ENCODE measurements around the gene TEX14. TPM values are rescaled to one million over a fixed set of nuclear protein-coding genes. Genes with fewer than 3 reads are reported as not detected.
"Not testable (repeated sequence)": the region's sequence is repeated elsewhere in the genome, so short reads cannot be mapped to it uniquely, and the experiment has no call there.

The TEX14 gene
- total RNA-seq, 2 donors from 2014 or later: 0.42 to 0.60 TPM

DNA sequence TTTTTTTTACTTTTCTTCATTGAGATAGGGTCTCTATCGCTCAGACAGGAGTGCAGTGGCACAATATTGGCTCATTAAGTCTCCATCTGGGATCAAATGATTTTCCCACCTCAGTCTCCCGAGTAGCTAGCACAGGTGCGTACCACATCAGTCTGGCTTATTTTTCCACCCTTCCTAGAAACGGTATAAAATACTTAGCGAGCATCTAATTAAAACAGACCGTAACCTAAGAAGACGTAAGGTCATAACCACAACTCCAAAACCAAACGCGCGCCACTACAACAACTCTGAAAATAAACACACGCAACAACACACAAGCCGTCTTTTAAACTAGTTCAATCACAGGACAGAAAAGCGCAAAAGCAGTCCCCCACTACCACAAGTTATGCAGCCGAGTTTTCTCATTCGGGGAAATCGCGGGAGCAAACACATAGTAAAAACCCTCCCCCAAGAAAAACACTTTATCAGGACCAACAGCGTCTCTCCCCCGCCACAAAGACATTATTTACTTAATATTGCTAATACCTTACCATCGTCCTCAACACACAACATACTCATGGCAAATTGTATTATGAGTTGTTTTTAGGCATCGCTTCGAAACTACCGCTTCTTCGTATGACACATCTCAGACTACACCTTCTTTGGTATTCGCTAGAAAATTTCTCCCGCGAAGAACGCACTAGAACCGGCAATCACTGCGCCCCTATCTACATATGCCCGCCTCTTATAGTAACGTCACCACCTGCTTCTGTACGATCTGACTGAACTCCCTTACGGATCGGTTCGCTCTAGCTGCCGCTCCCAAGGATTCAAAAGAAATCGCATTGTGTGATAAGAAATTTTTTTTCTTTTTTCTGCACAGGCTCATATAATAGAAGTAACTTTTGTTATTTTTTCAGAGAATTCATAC lies 32.8 kb downstream of the TEX14 start:
- peaks cover 4% of the 10 kb centered on the region for H3K27me3 Mint-ChIP-seq

DNA sequence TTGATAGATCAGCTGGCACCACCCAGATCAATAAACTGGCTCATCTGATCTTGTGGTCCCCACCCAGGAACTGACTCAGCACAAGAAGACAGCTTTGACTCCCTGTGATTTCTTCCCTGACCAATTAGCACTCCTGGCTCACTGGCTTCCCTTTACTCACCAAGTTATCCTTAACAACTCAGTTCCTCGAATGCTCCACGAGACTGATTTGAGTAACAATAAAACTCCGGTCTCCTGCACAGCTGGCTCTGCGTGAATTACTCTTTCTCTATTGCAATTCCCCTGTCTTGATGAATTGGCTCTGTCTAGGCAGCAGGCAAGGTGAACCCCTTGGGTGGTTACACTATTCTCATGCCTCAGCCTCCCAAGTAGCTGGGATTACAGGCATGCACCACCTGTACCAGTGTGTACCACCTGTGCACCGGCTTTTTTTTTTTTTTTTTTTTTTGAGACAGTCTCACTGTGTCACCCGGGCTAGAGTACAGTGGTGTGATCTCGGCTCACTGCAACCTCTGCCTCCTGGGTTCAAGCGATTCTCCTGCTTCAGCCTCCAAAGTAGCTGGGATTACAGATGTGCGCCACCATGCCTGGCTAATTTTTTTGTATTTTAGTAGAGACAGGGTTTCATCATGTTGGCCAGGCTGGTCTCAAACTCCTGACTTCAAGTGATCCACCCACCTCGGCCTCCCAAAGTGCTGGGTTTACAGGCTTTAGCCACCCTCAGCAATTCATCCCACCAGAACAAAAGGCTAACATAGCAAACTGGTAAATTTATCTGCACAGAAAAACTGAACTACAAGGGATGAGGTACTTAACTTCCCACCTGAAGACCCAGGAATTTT lies 33.7 kb downstream of the TEX14 start:
- H3K36me3 Mint-ChIP-seq (ENCODE audit: low read depth); H3K9me3 ChIP-seq (ENCODE audit: control insufficient read depth, low read length, poor library complexity, severe bottlenecking); DNase-seq; H3K27me3 Mint-ChIP-seq; ATAC-seq: not testable (repeated sequence)
- Mint-ChIP-seq H3K27ac (peak overlapping the region; percentile 96), H3K4me1 (peaks cover 12% of the 10 kb centered on the region), H3K4me3 (peak overlapping the region; percentile 88)

More for the DNA sequence above, 32.8 kb downstream of the TEX14 start:
- Mint-ChIP-seq H3K27ac (peak overlapping the region; percentile 96), H3K36me3 (ENCODE audit: low read depth) (no peaks in the 10 kb centered on the region), H3K4me3 (peak overlapping the region; percentile 88), H3K4me1 (peaks cover 12% of the 10 kb centered on the region)
- H3K9me3 ChIP-seq (ENCODE audit: control insufficient read depth, low read length, poor library complexity, severe bottlenecking): no peaks in the 10 kb centered on the region
- DNase-seq (peak; percentile 32 to 70 (median 57)), ATAC-seq (peak; percentile 85)

DNA sequence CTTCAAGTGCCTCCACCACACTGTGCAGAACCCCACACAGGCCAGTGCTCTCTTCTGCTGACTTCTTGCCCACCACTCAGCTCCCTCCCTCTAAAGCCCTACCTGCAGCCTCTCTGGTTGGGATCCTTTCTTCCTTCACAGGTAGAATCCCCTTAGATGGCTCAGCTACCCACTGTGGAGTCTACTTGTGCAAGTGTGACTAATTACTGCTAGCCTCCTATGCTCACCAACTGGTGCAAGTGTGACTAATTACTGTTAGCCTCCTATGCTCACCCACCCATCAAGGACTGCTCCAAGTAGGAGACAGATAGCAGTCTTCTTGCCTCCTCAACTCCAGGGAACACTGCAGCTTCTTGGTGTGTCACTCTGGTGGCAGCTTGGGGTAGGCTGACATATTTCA lies 43.6 kb downstream of the TEX14 start:
- Mint-ChIP-seq H3K27ac (no peak overlapping the region), H3K4me1 (peaks cover 4% of the 10 kb centered on the region), H3K27me3 (no peaks in the 10 kb centered on the region), H3K4me3 (no peak overlapping the region), H3K36me3 (ENCODE audit: low read depth) (no peaks in the 10 kb centered on the region)
- no peaks in the 10 kb centered on the region for H3K9me3 ChIP-seq (ENCODE audit: control insufficient read depth, low read length, poor library complexity, severe bottlenecking)
- ATAC-seq: no peak
- no peak for DNase-seq

DNA sequence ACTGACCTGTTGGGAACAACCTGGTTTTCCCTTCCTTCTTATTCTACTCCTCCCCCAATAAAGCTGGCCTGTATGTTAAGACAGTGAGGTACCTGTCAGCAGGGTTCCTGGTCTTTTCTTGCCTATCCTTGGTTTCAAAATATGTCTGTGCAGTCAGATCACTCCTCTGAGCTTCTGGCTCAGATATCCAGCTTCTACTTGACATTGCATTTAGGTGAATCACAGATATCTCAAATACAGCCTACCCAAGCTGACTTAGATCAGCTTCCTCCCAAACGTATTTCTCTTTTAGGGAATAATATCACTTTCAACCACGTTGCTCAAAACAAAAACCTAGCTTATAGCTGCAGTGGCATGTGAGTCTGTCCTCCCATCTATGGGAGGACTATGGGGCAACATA lies 48.7 kb downstream of the TEX14 start:
- DNase-seq (no peak), ATAC-seq (no peak)
- Mint-ChIP-seq H3K27ac (no peak overlapping the region), H3K4me3 (no peak overlapping the region), H3K4me1 (peaks cover 8% of the 10 kb centered on the region), H3K36me3 (ENCODE audit: low read depth) (no peaks in the 10 kb centered on the region), H3K27me3 (peaks cover 4% of the 10 kb centered on the region)
- H3K9me3 ChIP-seq (ENCODE audit: control insufficient read depth, low read length, poor library complexity, severe bottlenecking): no peaks in the 10 kb centered on the region

DNA sequence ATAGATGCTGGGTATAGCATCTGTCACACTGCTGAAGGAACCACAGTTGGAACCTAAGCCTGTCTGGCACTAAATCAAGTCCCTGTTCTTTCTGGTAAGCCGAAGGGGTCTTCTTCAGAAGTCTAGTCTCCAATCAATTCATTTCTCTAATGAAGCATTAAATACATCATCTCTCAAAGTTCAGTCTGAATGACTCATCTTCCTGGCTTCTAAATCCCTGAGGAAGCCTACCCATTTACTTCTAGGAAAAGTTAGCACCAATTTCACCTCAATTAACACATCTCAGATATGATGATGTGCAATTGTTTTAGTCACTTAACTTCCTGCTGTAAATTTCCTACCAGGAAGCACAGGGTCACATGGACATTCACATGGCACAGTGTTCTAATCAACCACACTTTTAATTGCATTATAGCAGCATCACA lies 49.9 kb downstream of the TEX14 start:
- ATAC-seq (no peak), DNase-seq (no peak)
- Mint-ChIP-seq H3K27me3 (peaks cover 4% of the 10 kb centered on the region), H3K27ac (no peak overlapping the region), H3K36me3 (ENCODE audit: low read depth) (no peaks in the 10 kb centered on the region), H3K4me1 (peaks cover 8% of the 10 kb centered on the region), H3K4me3 (no peak overlapping the region)
- no peaks in the 10 kb centered on the region for H3K9me3 ChIP-seq (ENCODE audit: control insufficient read depth, low read length, poor library complexity, severe bottlenecking)

DNA sequence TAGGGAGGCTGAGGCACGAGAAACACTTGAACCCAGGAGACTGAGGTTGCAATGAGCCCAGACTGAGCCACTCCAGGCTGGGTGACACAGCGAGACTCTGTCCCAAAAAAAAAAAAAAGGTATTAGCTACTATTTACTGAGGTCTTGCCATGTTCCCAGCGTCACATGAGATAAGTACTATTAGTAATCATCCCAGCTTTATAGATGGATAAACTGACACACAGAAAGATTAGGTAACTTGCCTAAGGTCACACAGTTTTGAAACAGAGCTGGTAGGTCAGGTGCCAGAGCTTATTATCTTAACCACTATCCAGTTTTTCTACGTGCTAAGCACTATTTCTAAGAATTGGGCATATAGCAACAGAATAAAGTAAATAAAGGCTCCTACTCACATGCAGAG lies 51.6 kb downstream of the TEX14 start:
- H3K27ac Mint-ChIP-seq: no peak overlapping the region
- no peaks in the 10 kb centered on the region for H3K9me3 ChIP-seq (ENCODE audit: control insufficient read depth, low read length, poor library complexity, severe bottlenecking)

DNA sequence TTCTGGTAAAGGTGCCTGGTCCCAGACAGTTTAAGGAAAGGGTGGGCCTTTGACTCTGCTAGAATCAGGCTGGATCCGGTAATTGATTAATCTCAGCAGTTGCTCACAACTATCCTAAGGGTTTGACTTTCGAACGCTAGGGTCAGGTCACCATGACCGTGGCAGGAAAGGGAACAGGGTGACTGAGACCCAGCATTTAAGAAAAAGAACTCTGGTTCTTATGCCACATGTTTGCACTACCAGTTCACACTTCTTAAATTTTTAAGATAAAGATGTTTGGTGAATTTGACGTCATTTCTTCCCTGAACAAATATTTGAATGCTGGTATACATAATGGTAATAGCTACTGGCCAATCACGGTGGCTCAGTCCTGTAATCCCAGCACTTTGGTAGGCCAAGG lies 52.2 kb downstream of the TEX14 start:
- Mint-ChIP-seq H3K4me3 (no peak overlapping the region), H3K36me3 (ENCODE audit: low read depth) (no peaks in the 10 kb centered on the region), H3K27ac (no peak overlapping the region), H3K27me3 (peaks cover 4% of the 10 kb centered on the region), H3K4me1 (peaks cover 4% of the 10 kb centered on the region)
- ATAC-seq (no peak), DNase-seq (no peak)
- H3K9me3 ChIP-seq (ENCODE audit: control insufficient read depth, low read length, poor library complexity, severe bottlenecking): no peaks in the 10 kb centered on the region

More for the DNA sequence above, 51.6 kb downstream of the TEX14 start:
- H3K36me3 Mint-ChIP-seq (ENCODE audit: low read depth): no peaks in the 10 kb centered on the region
- peaks cover 4% of the 10 kb centered on the region for H3K4me1 Mint-ChIP-seq
- DNase-seq (no peak), ATAC-seq (no peak)
- no peak overlapping the region for H3K4me3 Mint-ChIP-seq
- peaks cover 4% of the 10 kb centered on the region for H3K27me3 Mint-ChIP-seq

DNA sequence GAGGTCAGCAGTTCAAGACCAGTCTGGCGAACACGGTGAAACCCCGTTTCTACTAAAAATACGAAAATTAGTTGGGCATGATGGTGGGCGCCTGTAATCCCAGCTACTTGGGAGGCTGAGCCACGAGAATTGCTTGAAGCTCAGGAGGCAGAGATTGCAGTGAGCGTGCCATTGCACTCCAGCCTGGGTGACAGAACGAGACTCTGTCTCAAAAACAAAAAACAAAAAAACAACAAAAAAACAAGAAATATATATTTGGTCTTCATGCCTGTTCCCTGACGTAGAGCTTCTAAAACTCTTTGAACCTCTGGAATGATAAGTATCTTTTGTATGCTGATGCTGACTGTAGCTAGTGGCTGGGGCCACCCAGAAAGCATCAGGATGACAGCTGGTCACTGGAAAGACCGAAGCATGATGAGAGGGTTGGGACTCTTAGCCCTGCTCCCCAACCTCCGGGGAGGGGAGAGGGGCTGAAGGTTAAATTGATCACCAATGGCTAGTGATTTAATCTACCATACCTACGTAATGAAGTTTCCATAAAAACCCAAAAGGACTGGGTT lies 54.8 kb downstream of the TEX14 start:
- H3K4me3 Mint-ChIP-seq: no peak overlapping the region
- H3K36me3 Mint-ChIP-seq (ENCODE audit: low read depth): no peaks in the 10 kb centered on the region
- H3K27me3 Mint-ChIP-seq: no peaks in the 10 kb centered on the region
- DNase-seq (no peak), ATAC-seq (no peak)
- H3K27ac Mint-ChIP-seq: no peak overlapping the region
- H3K4me1 Mint-ChIP-seq: no peaks in the 10 kb centered on the region
- no peaks in the 10 kb centered on the region for H3K9me3 ChIP-seq (ENCODE audit: control insufficient read depth, low read length, poor library complexity, severe bottlenecking)

DNA sequence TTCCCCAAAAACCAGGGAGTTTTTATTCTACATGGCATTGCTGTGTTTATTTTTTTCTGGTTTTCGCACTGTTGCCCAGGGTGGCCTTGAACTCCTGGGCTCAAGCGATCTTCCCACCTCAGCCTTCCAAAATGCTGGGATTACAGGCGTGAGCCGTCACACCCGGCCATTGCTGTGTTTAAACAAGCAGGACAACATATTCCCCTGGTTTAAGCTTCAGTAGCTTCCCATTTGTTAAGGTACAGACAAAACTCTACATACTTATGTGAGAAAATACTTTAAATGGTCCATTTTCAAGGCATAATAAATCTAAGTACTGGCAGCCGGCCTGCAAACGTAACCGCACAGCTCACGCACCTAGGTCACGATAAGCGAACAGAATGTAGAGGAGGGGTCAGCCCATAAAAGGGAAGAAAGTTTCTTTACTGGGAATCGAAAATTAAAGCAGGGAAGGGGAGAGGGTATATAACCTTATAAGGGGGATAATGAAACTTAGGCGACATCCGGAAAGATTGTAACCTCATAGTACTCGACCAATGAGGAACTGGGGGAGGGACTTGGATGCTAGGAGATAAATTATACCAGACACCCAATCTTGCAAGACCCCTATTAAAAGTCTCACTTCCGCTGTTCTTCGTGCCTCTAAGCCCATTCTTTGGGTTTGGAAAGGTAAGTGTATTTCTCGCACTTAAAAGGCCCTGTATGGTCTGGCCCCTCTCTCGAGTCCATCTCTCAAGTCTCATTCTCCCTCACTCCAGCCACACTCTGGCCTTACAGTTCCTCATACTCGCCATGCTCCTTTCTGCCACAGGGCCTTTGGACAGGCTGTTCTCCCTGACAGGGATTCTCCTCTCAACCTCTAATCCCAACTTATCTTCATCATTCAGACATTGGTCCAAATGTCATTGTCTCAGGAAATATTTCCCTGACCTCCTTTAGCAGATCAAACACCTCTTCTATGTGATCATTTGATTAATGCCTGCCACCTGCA lies 59.2 kb downstream of the TEX14 start:
- ATAC-seq (no peak), DNase-seq (no peak)
- no peaks in the 10 kb centered on the region for H3K27me3 Mint-ChIP-seq
- H3K4me3 Mint-ChIP-seq: peak overlapping the region; percentile 72
- no peak overlapping the region for H3K27ac Mint-ChIP-seq
- no peaks in the 10 kb centered on the region for H3K36me3 Mint-ChIP-seq (ENCODE audit: low read depth)
- no peaks in the 10 kb centered on the region for H3K4me1 Mint-ChIP-seq
- H3K9me3 ChIP-seq (ENCODE audit: control insufficient read depth, low read length, poor library complexity, severe bottlenecking): no peaks in the 10 kb centered on the region

DNA sequence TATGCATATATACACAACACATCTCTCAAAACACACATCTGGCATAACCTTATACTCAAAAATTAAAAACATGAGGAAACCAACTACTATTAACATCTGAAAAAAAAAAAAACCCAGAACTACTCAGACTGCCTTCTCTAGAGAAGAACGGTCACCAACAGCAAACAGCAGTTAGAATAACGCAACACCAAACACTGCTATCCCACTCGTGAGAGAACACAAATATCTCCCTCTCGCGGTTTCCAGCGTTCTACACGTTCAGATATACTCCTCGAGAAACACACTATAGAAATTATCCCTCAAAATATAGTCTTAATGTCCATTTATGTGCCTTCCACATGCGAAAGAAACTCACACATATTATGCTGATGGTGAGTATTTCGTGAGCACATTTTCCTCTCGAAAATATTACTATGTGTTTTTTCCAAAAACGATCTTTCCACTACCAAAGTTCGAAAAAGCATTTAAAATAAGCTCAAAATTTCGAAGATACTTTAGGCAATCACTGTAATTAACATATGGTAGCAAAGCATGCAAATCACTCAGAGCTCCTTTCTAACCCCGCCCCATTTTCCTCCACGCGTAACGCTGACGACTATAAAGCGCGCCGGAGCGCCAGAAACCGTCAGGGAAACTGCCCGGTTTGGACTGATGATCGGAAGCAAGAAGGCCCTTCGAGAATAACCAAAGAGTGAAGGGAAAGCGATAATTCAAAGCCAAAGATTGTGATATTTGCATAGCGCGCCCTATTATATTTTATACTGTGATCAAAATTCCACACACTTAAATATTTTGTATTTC lies 60.1 kb downstream of the TEX14 start:
- Mint-ChIP-seq H3K36me3 (ENCODE audit: low read depth) (no peaks in the 10 kb centered on the region), H3K4me3 (no peak overlapping the region), H3K27me3 (no peaks in the 10 kb centered on the region), H3K4me1 (no peaks in the 10 kb centered on the region), H3K27ac (no peak overlapping the region)
- peak; percentile 89 for ATAC-seq
- peak; percentile 68 to 87 (median 79) for DNase-seq
- no peaks in the 10 kb centered on the region for H3K9me3 ChIP-seq (ENCODE audit: control insufficient read depth, low read length, poor library complexity, severe bottlenecking)

DNA sequence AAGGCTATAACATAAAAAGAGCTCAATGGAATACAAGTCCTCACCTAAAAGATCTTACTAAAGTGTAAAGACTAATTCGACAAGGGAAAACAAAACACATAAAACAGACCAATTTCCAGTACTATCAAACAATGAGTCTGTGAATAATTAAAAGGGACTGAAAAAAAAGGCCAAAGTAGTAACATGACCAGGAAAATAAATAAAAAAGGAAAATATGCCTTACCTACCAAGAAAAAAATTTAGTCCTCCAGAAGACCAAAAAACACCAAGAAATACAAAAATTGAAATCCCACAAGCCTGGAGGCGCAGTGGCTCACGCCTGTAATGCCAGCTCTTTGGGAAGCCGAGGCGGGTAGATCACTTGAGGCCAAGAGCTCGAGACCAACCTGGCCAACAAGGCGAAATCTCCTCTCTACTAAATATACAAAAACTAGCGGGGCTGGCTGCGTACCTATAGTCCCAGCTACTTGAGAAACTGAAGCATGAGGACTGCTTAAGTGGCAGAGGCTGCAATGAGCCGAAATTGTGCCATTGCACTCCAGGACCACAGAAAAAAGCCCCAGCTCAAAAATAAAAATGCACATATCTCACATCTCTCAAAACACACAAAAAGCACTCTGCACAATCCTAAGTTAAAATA lies 60.8 kb downstream of the TEX14 start:
- no peak overlapping the region for H3K4me3 Mint-ChIP-seq
- H3K27me3 Mint-ChIP-seq: no peaks in the 10 kb centered on the region
- H3K27ac Mint-ChIP-seq: no peak overlapping the region
- DNase-seq (peak in 1 of 3 donors; percentile 6), ATAC-seq (no peak)
- H3K36me3 Mint-ChIP-seq (ENCODE audit: low read depth): no peaks in the 10 kb centered on the region
- no peaks in the 10 kb centered on the region for H3K9me3 ChIP-seq (ENCODE audit: control insufficient read depth, low read length, poor library complexity, severe bottlenecking)
- no peaks in the 10 kb centered on the region for H3K4me1 Mint-ChIP-seq
